Suprapubic skin (tissue), 3 donors: ENCODE data around the gene EEPD1.

ENCODE experiments used
- CTCF ChIP-seq, 2 donors: fragments of 200-600 bp in 1 of 2; fragments of 450-650 bp in 1 of 2; sonication (generic) in 1 of 2; IDR thresholded peaks; one replicate each; pipeline ENCODE4 v1.5.1; 2016 to 2019; ENCODE audit warnings: antibody characterized with exemption in 2 of 2, mild to moderate bottlenecking in 1 of 2, moderate library complexity in 1 of 2
- POLR2AphosphoS5 ChIP-seq, 3 donors: sonication (generic); formaldehyde crosslinking; IDR thresholded peaks; one replicate each; pipeline ENCODE4 v1.6.1; 2017; ENCODE audit warnings: antibody characterized with exemption in 3 of 3

DNA sequence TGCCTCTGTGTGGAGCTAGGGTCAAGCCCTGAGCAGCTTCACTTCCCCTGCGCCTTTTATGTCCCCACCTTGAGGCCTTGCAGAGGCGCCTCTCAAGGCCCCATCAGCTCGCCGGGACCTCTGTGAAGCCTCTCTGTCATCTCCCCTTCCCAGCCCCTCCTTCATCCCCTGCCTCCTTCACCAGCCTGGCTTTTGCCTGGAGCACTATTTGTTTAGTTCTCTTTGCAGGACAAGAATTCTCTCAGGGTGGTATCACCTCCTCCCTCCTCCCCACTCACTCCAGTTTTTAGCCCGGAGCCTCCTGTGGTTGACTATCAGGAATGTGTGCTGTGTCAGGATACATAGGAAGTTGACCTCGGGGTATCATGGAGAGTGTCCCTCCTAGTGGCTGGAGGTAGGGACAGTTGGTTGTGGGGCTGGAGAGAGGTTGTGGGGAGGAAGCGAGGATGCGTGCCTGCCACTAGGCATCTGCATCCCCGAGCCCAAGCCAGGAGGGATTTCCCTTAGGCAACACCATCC lies 146.8 kb downstream of the EEPD1 start:
- no peak for TF ChIP-seq POLR2AphosphoS5 (IDR thresholded peaks at IDR 0.05)
- no peak for TF ChIP-seq CTCF (IDR thresholded peaks at IDR 0.05)
